HG02678 (cell line): ENCODE results near the gene BAZ1B.
"Not testable (repeated sequence)": the region's sequence is repeated elsewhere in the genome, so short reads cannot be mapped to it uniquely, and the experiment has no call there.

Source experiments
- ATAC-seq: cut with Tn5 transposase; IDR thresholded peaks from one replicate; pipeline ENCODE4 v1.9.1; 2021; ENCODE audit warnings: mild to moderate bottlenecking, moderate library complexity; ENCODE audit not compliant: unreplicated experiment

BAZ1B gene

GRCh38 chr7:73509463-73509862 is 12.6 kb downstream of the BAZ1B start:
- ATAC-seq, result no peak

GRCh38 chr7:73507556-73507955 is 14.5 kb downstream of the BAZ1B start:
- no peak for ATAC-seq

GRCh38 chr7:73504920-73505319 is 17.2 kb downstream of the BAZ1B start:
- ATAC-seq, result no peak

GRCh38 chr7:73504017-73504416 is 18.1 kb downstream of the BAZ1B start:
- no peak for ATAC-seq

GRCh38 chr7:73503229-73503628 is 18.9 kb downstream of the BAZ1B start:
- ATAC-seq, result no peak

- ATAC-seq, result no peak
These were observed 25.5 kb downstream of the BAZ1B start for GRCh38 chr7:73496626-73497025.

GRCh38 chr7:73495507-73495906 is 26.6 kb downstream of the BAZ1B start:
- not testable (repeated sequence) for ATAC-seq

- no peak for ATAC-seq
These were observed 32.1 kb downstream of the BAZ1B start for GRCh38 chr7:73489976-73490375.

GRCh38 chr7:73487486-73487885 is 34.6 kb downstream of the BAZ1B start:
- no peak for ATAC-seq

- ATAC-seq, result no peak
These were observed 38.9 kb downstream of the BAZ1B start for GRCh38 chr7:73483171-73483570.

- no peak for ATAC-seq
These were observed 39.3 kb downstream of the BAZ1B start for GRCh38 chr7:73482746-73483145.

- ATAC-seq, result not testable (repeated sequence)
These were observed 40.6 kb downstream of the BAZ1B start for GRCh38 chr7:73481521-73481920.

- ATAC-seq, result no peak
These were observed 43.5 kb downstream of the BAZ1B start for GRCh38 chr7:73478549-73478948.

GRCh38 chr7:73477376-73477775 is 44.7 kb downstream of the BAZ1B start:
- ATAC-seq, result no peak

GRCh38 chr7:73470208-73470607 is 51.9 kb downstream of the BAZ1B start:
- ATAC-seq, result no peak

GRCh38 chr7:73467046-73467445 is 55.0 kb downstream of the BAZ1B start:
- ATAC-seq, result not testable (repeated sequence)

GRCh38 chr7:73466112-73466511 is 56.0 kb downstream of the BAZ1B start:
- no peak for ATAC-seq

GRCh38 chr7:73463966-73464365 is 58.1 kb downstream of the BAZ1B start:
- no peak for ATAC-seq

GRCh38 chr7:73463260-73463659 is 58.8 kb downstream of the BAZ1B start:
- ATAC-seq, result no peak

- no peak for ATAC-seq
These were observed 60.3 kb downstream of the BAZ1B start for GRCh38 chr7:73461782-73462285.

- ATAC-seq, result no peak
These were observed 67.7 kb downstream of the BAZ1B start for GRCh38 chr7:73454424-73454823.

GRCh38 chr7:73452999-73453635 is 69.0 kb downstream of the BAZ1B start:
- ATAC-seq, result no peak

- ATAC-seq, result no peak
These were observed 70.2 kb downstream of the BAZ1B start for GRCh38 chr7:73451780-73452398.
